Kidney epithelial cell (primary cell): Measurements from ENCODE around the gene PSMC3. TPM values are rescaled to one million over a fixed set of nuclear protein-coding genes. Genes with fewer than 3 reads are reported as not detected.

Experiments
- DNase-seq: peaks from one replicate; pipeline ENCODE4 v3.0.0-alpha.2; 2010; ENCODE audit warnings: low read depth
- H3K27me3 ChIP-seq: 2 replicates; pipeline ENCODE4 v1.6.0; 2011; ENCODE audit warnings: low read length; ENCODE audit not compliant: control insufficient read depth, insufficient read depth
- H3K36me3 ChIP-seq: 2 replicates; pipeline ENCODE4 v1.5.1; 2011; ENCODE audit warnings: low read length; ENCODE audit not compliant: control insufficient read depth, insufficient read depth
- H3K4me3 ChIP-seq: 2 replicates; pipeline ENCODE4 v1.5.1; 2011; ENCODE audit warnings: low read depth, mild to moderate bottlenecking, control low read depth, low read length
- CTCF ChIP-seq: IDR thresholded peaks from 2 replicates; pipeline ENCODE4 v1.5.1; 2011; ENCODE audit warnings: mild to moderate bottlenecking, moderate library complexity, low read length, control low read depth, inconsistent platforms; ENCODE audit not compliant: insufficient read depth, poor library complexity, severe bottlenecking
- total RNA-seq: library from RNA; depleted of rRNA; stranded (reverse); fragments of >200 nt; gene quantifications from 2 replicates; pipeline ENCODE4 v1.2.3, GENCODE V29; 2015

PSMC3 gene
- total RNA-seq, 1 donor from 2014 or later = 126 TPM

- Histone ChIP-seq H3K27me3 (no peaks in the 10 kb centered on the region), H3K36me3 (no peaks in the 10 kb centered on the region), H3K4me3 (no peak overlapping the region)
- DNase-seq = no peak
- no peak for TF ChIP-seq CTCF
These were observed 30.8 kb downstream of the PSMC3 start for GRCh38 chr11:47395223-47396048.

GRCh38 chr11:47394322-47395222 lies 31.7 kb downstream of the PSMC3 start:
- DNase-seq = no peak
- no peak overlapping the region for H3K4me3 ChIP-seq
- no peak for TF ChIP-seq CTCF
- H3K27me3 ChIP-seq = no peaks in the 10 kb centered on the region
- H3K36me3 ChIP-seq = no peaks in the 10 kb centered on the region

DNA sequence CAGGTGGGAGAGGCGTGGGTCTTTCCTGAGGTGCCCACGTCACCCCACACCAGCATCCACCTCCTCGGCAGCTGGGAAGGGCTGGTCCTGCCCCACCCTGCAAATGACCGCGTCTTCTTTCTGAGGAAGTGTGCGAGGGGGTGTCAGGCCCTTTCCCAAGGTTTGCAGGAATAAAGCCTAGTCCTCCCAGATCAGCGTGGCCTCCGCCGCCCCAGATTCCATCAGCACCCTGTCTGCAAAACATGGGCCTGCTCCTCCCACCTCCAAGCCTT lies 32.3 kb downstream of the PSMC3 start:
- H3K4me3 ChIP-seq = no peak overlapping the region
- no peak for TF ChIP-seq CTCF
- no peaks in the 10 kb centered on the region for H3K36me3 ChIP-seq
- no peaks in the 10 kb centered on the region for H3K27me3 ChIP-seq
- no peak for DNase-seq

DNA sequence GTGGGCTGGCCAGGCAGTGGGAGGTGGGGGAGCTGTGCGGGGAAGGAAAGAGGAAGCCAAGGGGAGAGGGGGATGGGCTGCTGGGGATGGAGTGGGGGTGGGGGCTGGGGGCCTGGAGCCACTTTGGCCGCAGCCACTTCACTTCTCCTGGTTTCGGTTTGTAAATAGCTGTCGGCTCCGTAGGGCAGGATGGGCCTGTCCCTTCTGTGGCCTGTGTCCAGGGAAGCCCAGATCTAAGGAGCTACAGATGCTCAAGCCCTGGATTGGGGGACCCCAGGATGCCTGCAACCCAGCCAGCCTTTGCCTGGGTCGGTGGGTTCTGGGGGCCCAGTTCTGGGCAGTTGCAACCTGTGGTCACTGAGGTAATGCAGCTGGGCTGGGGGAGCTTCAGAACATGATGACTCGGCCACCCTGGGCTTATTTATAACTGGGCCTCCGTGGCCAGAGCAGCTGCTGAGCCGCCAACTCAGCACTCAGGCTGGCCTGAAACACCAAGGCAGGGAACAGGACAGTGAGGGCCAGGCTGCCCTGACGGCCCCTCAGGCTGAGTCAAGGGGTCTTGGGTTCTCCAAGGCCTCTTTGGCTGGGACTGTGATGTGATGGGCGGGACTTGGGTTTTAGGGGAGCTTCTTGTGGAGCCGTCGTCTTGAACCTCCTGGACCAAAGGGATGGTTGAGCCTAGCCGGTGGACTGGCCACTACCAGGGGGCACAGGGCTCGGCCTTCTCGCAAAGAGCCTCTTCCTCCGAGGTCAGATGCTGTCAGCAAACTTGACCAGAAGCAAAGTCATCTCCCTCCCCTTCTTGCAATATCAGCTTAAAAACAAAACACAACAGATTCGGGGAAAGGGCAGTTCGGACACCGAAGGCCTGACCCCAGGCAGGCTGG lies 32.8 kb downstream of the PSMC3 start:
- no peaks in the 10 kb centered on the region for H3K27me3 ChIP-seq
- no peak overlapping the region for H3K4me3 ChIP-seq
- no peaks in the 10 kb centered on the region for H3K36me3 ChIP-seq
- no peak for TF ChIP-seq CTCF
- DNase-seq = no peak

DNA sequence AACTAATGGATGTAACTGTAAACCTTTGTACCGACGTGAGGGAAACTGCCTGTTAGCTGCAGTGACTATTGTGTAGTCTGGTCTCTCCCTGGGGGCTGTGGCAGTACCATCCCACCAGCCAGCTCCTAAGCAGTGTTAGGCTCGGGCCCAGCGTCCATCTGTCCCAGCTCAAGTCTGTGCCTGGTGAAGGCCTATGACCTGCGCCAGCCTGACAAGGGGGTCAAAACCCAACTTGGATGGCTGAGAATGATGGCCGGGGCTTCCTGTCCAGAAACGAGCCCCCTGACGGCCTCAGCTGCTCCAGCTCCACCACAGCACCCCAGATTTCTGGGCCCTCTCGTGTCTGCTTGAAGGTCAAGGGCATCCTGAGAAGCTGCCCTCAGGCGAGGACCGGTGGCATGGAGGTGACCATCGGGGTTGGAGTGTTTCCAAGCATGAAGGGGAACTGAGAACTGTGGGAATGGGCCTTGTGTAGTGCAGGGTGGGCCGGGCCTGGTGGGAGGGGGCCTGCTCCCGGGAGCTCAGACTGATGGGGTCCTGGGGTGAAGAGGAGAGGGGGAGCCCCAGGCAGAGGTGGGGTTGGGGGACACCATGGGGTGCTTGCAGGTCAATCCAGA lies 33.6 kb downstream of the PSMC3 start:
- TF ChIP-seq CTCF = no peak
- Histone ChIP-seq H3K36me3 (no peaks in the 10 kb centered on the region), H3K4me3 (no peak overlapping the region), H3K27me3 (no peaks in the 10 kb centered on the region)
- DNase-seq = no peak
